K562 (cell line): Measurements from ENCODE around the gene WDR45B. TPM values are rescaled to one million over a fixed set of nuclear protein-coding genes. Genes with fewer than 3 reads are reported as not detected.

Source experiments
- ATAC-seq: fragments of 200-7000 bp; cut with Tn5 transposase; 3 replicates; pipeline ENCODE4 v1.9.1; 2020; ENCODE audit warnings: moderate library complexity
- BruUV-seq: library from RNA; stranded (reverse); fragments of 400-500 nt; replicated peaks from 2 replicates; lab custom pipeline; 2021; lab: Mats Ljungman, UMichigan
- CTCF ChIA-PET: fragments of 300-600 bp; formaldehyde crosslinking; extraction: SDS; loops from one replicate; lab custom pipeline; 2021; ENCODE audit warnings: low intra/inter-chr PET ratio; lab: Yijun Ruan, JAX
- POLR2A ChIA-PET: fragments of 300-600, 350-650 bp; sonication (Branson Sonifier 250); formaldehyde crosslinking; extraction: SDS; loops from one replicate; lab custom pipeline; 2021; ENCODE audit warnings: antibody characterized with exemption, inconsistent platforms; lab: Yijun Ruan, JAX
- DNase-seq, 4 experiments: peaks; one replicate each; pipeline versions ENCODE4 v3.0.0 to v3.0.0-alpha.2; 2011 to 2018; ENCODE audit warnings: low spot score in 3 of 4, mixed read lengths in 3 of 4; ENCODE audit errors: extremely low read depth in 1 of 4
- FAIRE-seq: peaks from 2 replicates; lab custom pipeline; 2011; peaks lifted over from hg19 to GRCh38; lab: Jason Lieb, UNC
- H2AFZ ChIP-seq: 2 replicates; pipeline ENCODE4 v1.6.0; 2011; ENCODE audit warnings: low read depth, low read length, control low read depth, inconsistent platforms
- H3K27ac ChIP-seq: fragments of 200-600 bp; 3 replicates; pipeline ENCODE4 v1.8.0; 2011; ENCODE audit warnings: low read depth, mild to moderate bottlenecking, control low read depth, inconsistent platforms, low read length, moderate library complexity, mixed read lengths; ENCODE audit errors: extremely low read depth
- H3K27me3 ChIP-seq, 2 experiments: fragments of 300-600 bp in 1 of 2; 2 replicates in 1 of 2; 3 replicates in 1 of 2; pipeline versions ENCODE4 v1.6.0 to v1.8.0; 2011; ENCODE audit warnings: inconsistent platforms in 2 of 2, low read length in 2 of 2, mild to moderate bottlenecking in 1 of 2, mixed read lengths in 1 of 2, moderate library complexity in 1 of 2; ENCODE audit not compliant: control insufficient read depth in 2 of 2, insufficient read depth in 2 of 2
- H3K36me3 ChIP-seq: fragments of 300-600 bp; 3 replicates; pipeline ENCODE4 v1.8.0; 2011; ENCODE audit warnings: mild to moderate bottlenecking, low read length, inconsistent platforms; ENCODE audit not compliant: control insufficient read depth, insufficient read depth
- H3K4me1 ChIP-seq, 2 experiments: fragments of 200-600 bp in 1 of 2; replicated peaks in 1 of 2; 2 replicates in 1 of 2; 3 replicates in 1 of 2; pipeline versions ENCODE4 v1.5.1 to v1.8.0; 2011; ENCODE audit warnings: inconsistent platforms in 2 of 2, low read length in 2 of 2, mild to moderate bottlenecking in 1 of 2, mixed read lengths in 1 of 2, moderate library complexity in 1 of 2; ENCODE audit not compliant: control insufficient read depth in 2 of 2, insufficient read depth in 2 of 2
- H3K4me2 ChIP-seq: 2 replicates; pipeline ENCODE4 v1.6.1; 2011; ENCODE audit warnings: low read length, control low read depth, inconsistent platforms, mixed read lengths; ENCODE audit not compliant: insufficient read depth
- H3K4me3 ChIP-seq: fragments of 200-600 bp; sonication (generic), shearing (Covaris generic); 2 replicates; pipeline ENCODE4 v1.5.1; 2016; ENCODE audit warnings: control low read depth, inconsistent platforms
- H3K79me2 ChIP-seq: fragments of 200-600 bp; 3 replicates; pipeline ENCODE4 v1.8.0; 2011; ENCODE audit warnings: low read length, inconsistent platforms; ENCODE audit not compliant: control insufficient read depth, insufficient read depth
- H3K9ac ChIP-seq, 2 experiments: 2 replicates each; pipeline versions ENCODE4 v1.6.0 to v1.6.1; 2011; ENCODE audit warnings: low read depth in 2 of 2, low read length in 2 of 2, control low read depth in 1 of 2, inconsistent platforms in 1 of 2, mild to moderate bottlenecking in 1 of 2, mixed read lengths in 1 of 2; ENCODE audit not compliant: insufficient read depth in 1 of 2
- H3K9me1 ChIP-seq: one replicate; pipeline ENCODE4 v1.6.0; 2011; ENCODE audit warnings: inconsistent platforms, mild to moderate bottlenecking, low read length, moderate library complexity; ENCODE audit not compliant: control insufficient read depth, insufficient read depth
- H3K9me3 ChIP-seq: replicated peaks from 2 replicates; pipeline ENCODE4 v1.5.1; 2011; ENCODE audit warnings: low read depth, low read length, inconsistent platforms; ENCODE audit not compliant: control insufficient read depth, insufficient read depth
- H4K20me1 ChIP-seq: replicated peaks from 2 replicates; pipeline ENCODE4 v1.6.1; 2011; ENCODE audit warnings: low read length, inconsistent platforms, mixed read lengths; ENCODE audit not compliant: control insufficient read depth, insufficient read depth
- CHD2 ChIP-seq: IDR thresholded peaks from 2 replicates; pipeline ENCODE4 v1.6.1; 2011; ENCODE audit warnings: low read depth, low read length
- MITF ChIP-seq: IDR thresholded peaks from 2 replicates; pipeline ENCODE4 v1.6.1; 2014; ENCODE audit warnings: antibody characterized with exemption
- NRF1 ChIP-seq, 2 experiments: fragments of 450-650 bp; IDR thresholded peaks in 1 of 2; conservative IDR thresholded peaks in 1 of 2; 2 replicates each; pipeline ENCODE4 v1.6.1; 2014; ENCODE audit warnings: mild to moderate bottlenecking in 2 of 2
- PCBP2 ChIP-seq: fragments of 200-400 bp; formaldehyde crosslinking; IDR thresholded peaks from 2 replicates; pipeline ENCODE4 v1.6.1; 2018; ENCODE audit warnings: low read length, low read depth, mild to moderate bottlenecking, moderate library complexity; ENCODE audit not compliant: poor library complexity, severe bottlenecking
- SREBF1 ChIP-seq: fragments of 150-350 bp; IDR thresholded peaks from 2 replicates; pipeline ENCODE4 v1.6.1; 2014; ENCODE audit warnings: antibody characterized with exemption, low read depth, low read length, borderline replicate concordance
- ZBTB49 ChIP-seq: sonication (generic); formaldehyde crosslinking; IDR thresholded peaks from 2 replicates; pipeline ENCODE4 v1.8.0; 2022; ENCODE audit warnings: missing genetic modification reagents, mild to moderate bottlenecking, borderline replicate concordance
- ZNF3 ChIP-seq: fragments of 250-450 bp; sonication (Bioruptor Pico); IDR thresholded peaks from 2 replicates; pipeline ENCODE4 v1.5.0; 2021; ENCODE audit warnings: mild to moderate bottlenecking, moderate library complexity
- WGBS: fragments of 100-300 bp; shearing (Covaris generic); methylation state at CpG from one replicate; pipeline ENCODE4 v1.1.6; 2016; ENCODE audit warnings: low coverage, mixed read lengths; ENCODE audit not compliant: insufficient coverage; ENCODE audit errors: missing lambda C conversion rate; 5-methylcytosine and 5-hydroxymethylcytosine counted together
- in situ Hi-C: fragments of 300-500 bp; cut with MboI; formaldehyde crosslinking; loops from 4 replicates; pipeline ENCODE4 v1.15.0; 2018; ENCODE audit warnings: inconsistent platforms, mixed read lengths
- intact Hi-C: fragments of 100-400 bp; cut with micrococcal nuclease; formaldehyde crosslinking; loops from 2 replicates; pipeline ENCODE4 v1.14.2; 2022
- polyA plus RNA-seq, 8 experiments: library from polyadenylated mRNA; depleted of rRNA in 4 of 8; stranded (reverse) in 5 of 8; unstranded in 3 of 8; fragments of >200 nt; fragmentation: Nextera tagmentation in 2 of 8; fragmentation: Illumina TruSeq in 1 of 8; extraction: Ambion mirVana in 2 of 8; extraction: Trizol in 1 of 8; gene quantifications; 2 replicates each; pipeline versions ENCODE4 v1.2.1 to v1.2.3, GENCODE V29; 2011 to 2014; ENCODE audit warnings: inconsistent platforms in 1 of 8, missing spikeins in 1 of 8
- total RNA-seq, 7 experiments: library from RNA; depleted of rRNA in 6 of 7; stranded (reverse); fragments of >200 nt in 6 of 7; fragmentation: Illumina TruSeq in 2 of 7; extraction: Trizol in 2 of 7; gene quantifications; 2 replicates each; pipeline versions ENCODE4 v1.2.1 to v1.2.3, GENCODE V29; 2011 to 2021; ENCODE audit warnings: low replicate concordance in 1 of 7

The WDR45B gene
- total and polyA plus RNA-seq, 9 of the 15 experiments (the other 6 are each of a cell fraction or from before 2014, with no cell fraction given): 0.72 to 74.4 (median 35.9) TPM

DNA sequence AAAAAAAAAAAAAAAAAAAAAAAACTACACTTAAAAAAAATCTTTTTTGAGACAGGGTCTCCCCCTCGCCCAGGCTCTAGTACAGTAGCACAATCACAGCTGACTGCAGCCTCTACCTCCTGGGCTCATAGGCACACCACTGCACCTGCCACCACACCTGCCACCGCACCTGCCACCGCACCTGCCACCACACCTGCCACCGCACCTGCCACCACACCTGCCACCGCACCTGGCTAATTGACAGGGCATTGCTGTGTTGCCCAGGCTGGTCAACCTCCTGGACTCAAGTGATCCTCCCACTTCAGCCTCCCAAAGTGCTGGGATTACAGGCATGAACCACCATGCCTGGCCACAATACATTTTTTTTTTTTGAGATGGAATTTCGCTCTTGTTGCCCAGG is 17.6 kb upstream of the WDR45B start (continued):
- TF ChIP-seq MITF (no peak), PCBP2 (no peak), SREBF1 (no peak), ZBTB49 (CRISPR knock-in tag) (no peak), CHD2 (no peak)

DNA sequence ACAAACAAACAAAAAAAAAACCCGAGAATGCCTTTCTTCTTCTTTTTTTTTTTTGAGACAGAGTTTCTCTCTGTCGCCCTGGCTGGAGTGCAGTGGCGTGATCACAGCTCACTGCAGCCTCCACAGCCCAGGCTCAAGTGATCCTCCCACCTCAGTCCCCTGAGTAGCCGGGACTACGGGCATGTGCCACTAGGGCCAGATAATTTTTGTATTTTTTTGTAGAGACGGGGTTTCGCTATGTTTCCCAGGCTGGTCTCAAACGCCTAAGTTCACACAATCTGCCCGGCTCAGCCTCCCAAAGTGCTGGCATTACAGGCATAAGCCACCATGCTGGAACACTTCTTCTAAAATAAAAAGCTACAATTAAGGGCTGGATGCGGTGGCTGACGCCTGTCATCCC is 17.0 kb upstream of the WDR45B start:
- no peak overlapping the region for H3K27ac ChIP-seq
- H4K20me1 ChIP-seq: no peaks in the 10 kb centered on the region
- H3K79me2 ChIP-seq: no peaks in the 10 kb centered on the region
- no peak overlapping the region for H3K4me3 ChIP-seq
- ChIA-PET CTCF (no interaction called here), POLR2A (no interaction called here)
- no TSS peak for BruUV-seq
- no peak overlapping the region for H2AFZ ChIP-seq
- intact Hi-C loops (no loop called here), in situ Hi-C loops (no loop called here)
- peaks cover 6 to 45% of the 10 kb centered on the region in 2 experiments; a peak in 3 of 5 replicates for H3K27me3 ChIP-seq
- FAIRE-seq (no peak), DNase-seq (no peak), ATAC-seq (no peak)
- 26% methylated on average over 11 of the region's 11 CpGs for WGBS
- TF ChIP-seq NRF1 (conservative IDR thresholded peaks at IDR 0.05 in 1 of 2, IDR thresholded peaks at IDR 0.05 in 1 of 2) (0 out of 4 replicates have a peak, but pooled peaks of 1 of the 2 experiments have one; percentile 8), ZNF3 (no peak)
- no peaks in the 10 kb centered on the region for H3K9me1 ChIP-seq
- H3K4me1 ChIP-seq: peaks cover 3 to 54% of the 10 kb centered on the region in 2 experiments; a peak in 2 of 5 replicates
- H3K9me3 ChIP-seq: peaks cover 5% of the 10 kb centered on the region
- no peak overlapping the region for H3K4me2 ChIP-seq
- H3K36me3 ChIP-seq: no peaks in the 10 kb centered on the region
- H3K9ac ChIP-seq: no peak overlapping the region
